Ishikawa (cell line): ENCODE measurements around the gene TMEM38B.
A peak's percentile ranks its signal among the peaks of the same experiment; 100 is the strongest.

Experiments
- CEBPB ChIP-seq: IDR thresholded peaks from 2 replicates; pipeline ENCODE4 v1.6.1; 2012
- CREB1 ChIP-seq: IDR thresholded peaks from 2 replicates; pipeline ENCODE4 v1.6.1; 2012; ENCODE audit warnings: low read depth
- EGR1 ChIP-seq: IDR thresholded peaks from 2 replicates; pipeline ENCODE4 v1.6.1; 2012
- EP300 ChIP-seq: IDR thresholded peaks from 2 replicates; pipeline ENCODE4 v1.6.1; 2012; ENCODE audit warnings: borderline replicate concordance
- RAD21 ChIP-seq: IDR thresholded peaks from 2 replicates; pipeline ENCODE4 v1.6.1; 2012; ENCODE audit warnings: low read depth
- REST ChIP-seq: IDR thresholded peaks from 2 replicates; pipeline ENCODE4 v1.6.1; 2012; ENCODE audit warnings: low read depth, mild to moderate bottlenecking
- TAF1 ChIP-seq: IDR thresholded peaks from 2 replicates; pipeline ENCODE4 v1.6.1; 2012; ENCODE audit warnings: low read depth, mild to moderate bottlenecking
- TCF12 ChIP-seq: IDR thresholded peaks from 2 replicates; pipeline ENCODE4 v1.6.1; 2012; ENCODE audit warnings: low read depth
- TEAD4 ChIP-seq: IDR thresholded peaks from 2 replicates; pipeline ENCODE4 v1.6.1; 2012
- YY1 ChIP-seq: IDR thresholded peaks from 2 replicates; pipeline ENCODE4 v1.6.1; 2012; ENCODE audit warnings: low read depth
- TF ChIP-seq, protein P1 (sequence below): IDR thresholded peaks from 2 replicates; pipeline ENCODE4 v1.6.1; 2012

GRCh38 chr9:105656131-105656921, 38.0 kb upstream of the TMEM38B start:
- TF ChIP-seq EP300: no peak
- no peak for TF ChIP-seq CREB1
- TF ChIP-seq REST: no peak
- TF ChIP-seq YY1: no peak
- TF ChIP-seq EGR1: no peak
- TF ChIP-seq CEBPB: no peak
- no peak for TF ChIP-seq TAF1
- TF ChIP-seq RAD21: no peak
- TF ChIP-seq, protein P1, sequence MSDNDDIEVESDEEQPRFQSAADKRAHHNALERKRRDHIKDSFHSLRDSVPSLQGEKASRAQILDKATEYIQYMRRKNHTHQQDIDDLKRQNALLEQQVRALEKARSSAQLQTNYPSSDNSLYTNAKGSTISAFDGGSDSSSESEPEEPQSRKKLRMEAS: peak; percentile 56; the same call in 1 of the 2 replicates
- TF ChIP-seq TCF12: no peak
- TF ChIP-seq TEAD4: no peak
